Measurements from ENCODE around the gene SLC44A1. TPM values are rescaled to one million over a fixed set of nuclear protein-coding genes. Genes with fewer than 3 reads are reported as not detected.

The SLC44A1 gene
- polyA plus RNA-seq (ENCODE audit: insufficient read length) = 53.4 TPM
- long read RNA-seq, donor 1, full-length matches to known transcripts = 8 of 41 reads
- long read RNA-seq, donor 1, partial matches to known transcripts = 33 of 41 reads
- long read RNA-seq, donor 1, other reads (novel, unspliced or antisense) = 0 of 41 reads
- long read RNA-seq, donor 2, full-length matches to known transcripts = 10 of 26 reads
- long read RNA-seq, donor 2, partial matches to known transcripts = 16 of 26 reads
- long read RNA-seq, donor 2, other reads (novel, unspliced or antisense) = 0 of 26 reads
- long read RNA-seq, donor 3, full-length matches to known transcripts = 3 of 22 reads
- long read RNA-seq, donor 3, partial matches to known transcripts = 19 of 22 reads
- long read RNA-seq, donor 3, other reads (novel, unspliced or antisense) = 0 of 22 reads
- long read RNA-seq, donor 4 = 0 reads
- long read RNA-seq, donor 5, full-length matches to known transcripts = 12 of 12 reads
- long read RNA-seq, donor 5, partial matches to known transcripts = 0 of 12 reads
- long read RNA-seq, donor 5, other reads (novel, unspliced or antisense) = 0 of 12 reads
- long read RNA-seq, donor 6, full-length matches to known transcripts = 6 of 6 reads
- long read RNA-seq, donor 6, partial matches to known transcripts = 0 of 6 reads
- long read RNA-seq, donor 6, other reads (novel, unspliced or antisense) = 0 of 6 reads
- long read RNA-seq, donor 7, full-length matches to known transcripts = 15 of 15 reads
- long read RNA-seq, donor 7, partial matches to known transcripts = 0 of 15 reads
- long read RNA-seq, donor 7, other reads (novel, unspliced or antisense) = 0 of 15 reads
- long read RNA-seq, donor 8, full-length matches to known transcripts = 4 of 10 reads
- long read RNA-seq, donor 8, partial matches to known transcripts = 6 of 10 reads
- long read RNA-seq, donor 8, other reads (novel, unspliced or antisense) = 0 of 10 reads

DNA sequence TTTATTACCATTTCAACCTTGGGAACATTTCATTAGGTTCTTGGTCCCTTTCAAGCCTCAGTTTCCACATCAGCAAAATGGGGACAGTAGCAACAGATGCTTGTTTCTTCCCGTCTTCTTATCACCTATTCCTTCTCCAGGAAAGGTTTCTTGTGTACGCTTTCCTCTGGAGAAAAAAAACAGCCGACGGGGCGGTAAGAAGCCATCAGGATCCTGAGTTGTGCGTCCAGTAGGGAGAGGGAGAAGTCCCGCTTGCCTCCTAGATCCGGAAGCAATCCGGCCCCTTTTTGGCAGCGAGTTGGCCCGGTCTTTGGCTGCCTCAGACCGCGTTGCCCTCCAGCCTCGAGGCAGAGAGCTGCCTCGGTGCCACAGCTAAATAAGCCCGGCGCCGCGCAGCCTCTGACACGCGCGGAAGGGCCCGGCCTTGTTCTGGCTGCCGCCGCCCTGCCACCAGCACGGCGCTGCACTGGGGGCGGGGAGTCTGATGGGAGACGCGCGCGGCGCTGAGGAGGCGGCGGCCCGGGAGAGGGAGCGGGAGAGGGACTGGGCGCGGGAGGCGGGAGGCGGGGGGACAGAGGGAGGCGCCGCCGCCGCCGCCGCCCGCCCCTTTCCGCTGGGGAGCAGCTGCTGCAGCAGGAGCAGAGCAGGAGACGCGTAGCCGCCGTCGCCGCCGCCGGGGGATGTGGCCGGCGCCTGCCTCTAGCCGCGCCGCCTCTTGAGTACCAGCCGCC, at the start of gene SLC44A1:
Gene SLC44A1, plus strand, starts transcription at position 649 of the 731 bp plus-strand sequence. CDS start 218 bp downstream, outside the sequence.
- DNase-seq = peak; percentile 94

DNA sequence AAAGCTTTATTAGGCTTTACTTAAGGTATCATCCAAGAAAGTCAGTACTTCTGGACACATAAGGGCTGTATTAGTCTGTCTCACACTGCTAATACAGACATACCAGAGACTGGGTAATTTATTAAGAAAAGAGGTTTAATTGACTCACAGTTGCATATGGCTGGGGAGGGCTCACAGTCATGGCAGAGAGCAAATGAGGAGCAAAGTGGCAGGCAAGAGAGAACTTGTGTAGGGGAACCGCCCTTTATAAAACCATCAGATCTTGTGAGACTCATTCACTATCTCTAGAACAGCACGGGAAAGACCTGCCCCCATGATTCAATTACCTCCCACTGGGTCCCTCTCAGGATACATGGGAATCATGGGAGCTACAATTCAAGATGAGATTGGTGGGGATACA, 49.2 kb upstream of the SLC44A1 start:
- no peak for DNase-seq

DNA sequence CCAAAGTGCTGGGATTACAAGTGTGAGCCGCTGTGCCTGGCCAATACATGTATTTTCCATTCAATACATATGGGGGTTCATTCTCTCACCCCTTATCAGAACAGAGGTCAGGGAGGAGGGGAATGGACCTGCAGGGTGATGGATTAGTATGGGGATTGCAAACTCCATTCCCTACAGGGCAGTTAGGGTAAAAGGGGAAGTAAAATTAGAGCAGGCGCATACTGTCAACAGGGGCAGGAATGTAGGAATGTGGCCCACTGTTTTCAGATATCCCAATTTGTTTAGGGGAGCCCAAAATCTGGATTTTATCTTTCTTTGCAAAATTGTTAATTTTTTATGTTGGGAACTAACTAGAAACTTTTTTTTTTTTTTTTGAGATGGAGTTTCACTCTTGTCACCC, 46.4 kb upstream of the SLC44A1 start:
- DNase-seq = no peak

DNA sequence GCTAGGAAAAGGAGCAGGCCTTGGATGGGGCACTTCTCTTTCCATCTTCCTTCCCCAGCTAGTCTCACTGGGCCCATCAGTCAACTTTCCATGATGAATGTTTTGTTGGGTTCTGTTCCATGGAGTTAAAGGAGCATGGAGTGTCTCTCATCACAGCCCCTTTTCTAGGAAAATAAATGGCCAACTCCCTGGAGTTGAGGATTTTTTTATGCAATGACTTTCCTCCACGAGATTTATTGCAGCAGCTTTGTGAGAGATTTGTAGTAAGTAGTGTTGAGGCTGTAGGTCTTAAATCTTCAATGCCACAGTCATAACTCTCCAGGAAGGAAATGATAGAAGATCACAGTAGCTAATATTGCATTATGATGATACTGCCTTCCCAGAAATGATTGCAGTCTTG, 45.6 kb upstream of the SLC44A1 start:
- DNase-seq = no peak

DNA sequence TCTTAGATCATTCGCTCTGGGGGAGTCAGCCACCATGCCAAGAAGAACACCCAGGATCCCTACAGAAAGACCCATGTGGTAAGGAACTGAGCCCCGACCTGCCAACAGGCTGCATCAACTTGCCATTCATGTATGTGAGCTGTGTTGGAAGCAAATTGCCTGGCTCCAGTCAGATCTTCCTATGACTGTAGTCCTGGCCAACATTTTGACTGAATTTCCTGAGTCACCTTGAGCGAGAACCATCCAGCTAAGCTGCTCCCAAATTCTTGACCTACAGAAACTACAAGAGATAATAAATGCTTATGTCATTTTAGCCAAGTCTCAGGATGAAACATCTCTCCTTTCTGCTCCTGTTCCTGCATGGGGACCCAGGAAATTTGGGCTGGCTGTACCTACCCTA, 40.0 kb upstream of the SLC44A1 start:
- DNase-seq = no peak

DNA sequence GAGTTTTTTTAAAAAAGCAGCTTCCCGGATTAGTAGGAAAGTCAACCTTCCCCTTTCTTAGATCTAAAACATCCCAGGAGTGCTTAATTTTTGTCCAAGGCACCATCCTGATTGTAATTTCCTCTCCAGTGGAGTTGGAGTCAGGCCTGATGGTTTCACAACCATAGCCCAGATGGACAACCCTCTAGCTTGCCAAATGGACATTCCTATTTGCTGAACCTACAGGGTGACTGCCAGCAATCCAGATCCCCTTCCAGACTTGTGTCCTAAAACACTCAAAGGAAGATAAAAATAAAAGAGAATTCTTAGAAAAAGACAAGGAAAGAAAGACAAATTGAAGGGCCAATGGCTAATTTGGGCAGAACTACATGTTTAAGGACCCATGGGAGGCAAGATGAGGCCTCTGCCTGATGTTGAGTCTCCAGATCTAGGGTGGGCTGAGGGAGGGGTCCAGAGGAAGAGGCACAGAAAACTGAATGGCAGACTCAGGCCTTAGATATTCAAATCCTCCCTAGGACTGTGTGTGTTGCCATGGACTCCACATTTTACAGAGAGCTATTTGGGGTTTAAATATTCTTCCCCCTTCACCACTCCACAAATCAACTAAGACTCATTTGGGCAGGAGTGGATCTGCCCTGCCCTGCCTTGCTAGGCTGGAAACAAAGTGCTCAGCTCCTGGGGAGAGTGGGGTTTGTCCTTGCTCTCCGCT, 38.5 kb upstream of the SLC44A1 start:
- DNase-seq = no peak

DNA sequence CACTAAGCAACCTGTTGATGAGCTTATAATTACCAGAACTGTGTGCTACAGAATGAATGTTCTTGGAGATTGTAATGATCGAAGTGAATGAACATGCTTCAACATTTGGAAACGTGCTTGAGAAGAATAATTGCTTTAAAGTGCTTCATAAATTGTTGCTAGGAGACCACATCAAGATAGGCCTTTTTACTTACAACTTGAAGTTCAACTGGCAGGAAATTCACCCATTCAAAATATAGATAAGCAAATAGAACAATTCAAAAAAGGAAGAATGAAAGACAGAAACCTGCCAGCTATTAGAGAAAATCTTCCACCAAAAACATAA, 38.0 kb upstream of the SLC44A1 start:
- DNase-seq = no peak

DNA sequence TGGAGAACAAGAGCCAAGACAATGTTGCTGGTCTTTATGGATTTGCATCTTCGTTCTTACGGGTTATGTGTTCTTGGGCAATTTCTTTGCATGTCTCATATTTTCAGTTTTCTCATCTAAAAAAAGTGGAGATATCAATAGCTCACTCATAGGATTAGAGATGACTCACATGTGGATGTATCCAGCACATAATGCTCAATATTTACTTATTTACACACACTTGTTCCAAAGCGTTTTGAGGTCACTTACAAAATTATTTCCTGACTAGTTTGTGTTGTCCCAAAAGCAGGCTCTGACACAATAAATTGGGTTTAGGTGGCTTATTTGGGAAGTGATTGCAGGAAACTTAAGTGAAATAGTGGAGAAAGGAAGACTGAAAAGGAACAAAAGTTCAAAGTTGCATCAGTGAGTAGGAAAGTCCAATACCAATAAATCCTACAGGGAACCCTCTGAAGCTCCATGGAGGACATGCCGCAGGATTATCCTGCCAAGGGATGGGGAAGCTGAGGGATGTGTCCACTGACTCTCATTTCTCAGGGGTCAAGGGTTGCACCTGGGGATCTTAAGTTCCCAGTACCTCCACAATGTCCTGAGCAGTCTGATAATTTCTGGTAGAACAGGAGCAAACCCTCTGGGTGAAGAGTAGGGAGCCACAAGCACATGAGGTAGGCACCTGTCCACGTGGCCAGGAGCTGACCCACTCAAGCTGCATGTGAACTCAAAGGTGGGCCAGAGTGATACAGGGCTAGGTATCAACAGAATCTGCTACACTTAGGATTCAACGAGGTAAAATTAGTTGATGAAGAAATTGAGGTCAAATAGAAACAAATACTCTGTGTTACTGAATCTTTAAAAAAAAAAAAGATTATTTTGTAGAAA, 37.4 kb upstream of the SLC44A1 start:
- DNase-seq = no peak

DNA sequence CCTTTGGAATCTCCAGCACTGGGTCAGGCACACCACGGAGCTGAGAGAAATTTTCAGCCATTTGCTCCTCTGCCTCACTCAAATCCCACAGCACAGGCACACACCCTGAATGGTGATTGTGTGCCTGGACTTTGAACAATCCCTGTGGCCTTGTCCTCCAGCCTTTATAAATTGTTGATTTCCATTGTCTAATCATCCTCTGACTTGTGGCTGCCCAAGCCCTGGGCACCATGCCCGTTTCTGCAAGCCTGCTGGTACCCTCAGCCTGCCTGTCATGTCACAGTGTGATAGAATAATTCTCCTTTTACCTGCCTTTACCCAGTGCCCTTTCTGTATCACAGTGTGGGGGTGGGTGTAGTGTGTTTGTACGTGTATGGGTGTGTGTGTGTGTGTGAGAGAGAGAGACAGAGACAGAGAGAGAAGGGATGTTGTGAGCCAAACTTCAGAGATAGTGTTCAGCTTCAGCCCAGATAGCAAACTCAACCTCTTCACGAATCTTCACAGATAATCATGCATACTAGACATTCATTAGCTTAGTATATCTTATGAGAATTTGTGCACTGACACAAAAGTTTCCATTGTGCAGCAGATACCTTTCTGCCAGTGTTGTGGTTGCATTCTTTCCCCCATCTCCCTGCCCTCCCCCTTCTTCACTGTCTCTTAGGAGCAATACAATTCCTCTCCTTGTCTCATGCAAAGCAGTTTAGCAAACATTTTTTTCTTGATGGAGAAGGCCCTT, 27.8 kb upstream of the SLC44A1 start:
- DNase-seq = no peak

DNA sequence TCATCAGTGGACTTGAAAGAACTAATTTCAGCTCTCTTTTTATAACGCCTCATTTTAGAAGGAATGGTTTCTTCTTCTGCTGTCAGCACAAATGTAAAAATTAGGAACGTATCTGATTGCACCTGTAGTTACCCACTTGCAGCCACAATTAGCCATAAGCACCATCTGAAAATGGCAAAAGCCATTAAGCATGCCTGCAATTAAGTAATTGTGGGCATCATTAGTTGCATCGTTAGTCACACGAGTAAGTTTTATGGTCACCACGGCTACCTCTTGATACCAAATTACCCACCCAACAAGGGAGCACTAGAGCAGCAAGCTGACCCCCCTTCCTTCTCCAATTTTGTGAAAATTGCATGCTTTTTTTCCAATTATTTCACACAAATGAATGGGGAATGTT, 25.8 kb upstream of the SLC44A1 start:
- no peak for DNase-seq

DNA sequence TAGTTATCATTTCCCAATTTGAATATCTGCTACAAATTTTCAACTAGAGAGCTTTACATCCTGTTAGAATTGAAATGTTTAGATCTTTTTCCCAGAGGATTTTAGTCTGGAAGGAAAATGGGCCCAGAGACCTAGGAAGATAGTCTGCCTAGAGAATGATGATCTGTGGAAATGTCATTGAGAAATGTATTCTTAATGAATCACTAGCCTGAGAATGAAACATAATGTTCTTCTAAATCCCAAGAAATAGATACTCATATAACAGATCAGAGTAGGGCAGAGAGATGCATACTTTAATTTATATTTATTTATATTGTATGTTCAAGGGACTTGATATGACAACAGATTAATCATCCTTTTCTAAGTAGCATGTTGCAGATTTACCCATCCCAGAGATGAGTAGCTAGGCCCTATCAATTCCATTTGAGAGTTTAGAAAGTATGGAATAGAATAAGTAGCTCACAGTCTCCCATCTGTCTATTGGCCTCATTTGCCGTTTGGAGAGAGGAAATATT, 25.1 kb upstream of the SLC44A1 start:
- DNase-seq = no peak

DNA sequence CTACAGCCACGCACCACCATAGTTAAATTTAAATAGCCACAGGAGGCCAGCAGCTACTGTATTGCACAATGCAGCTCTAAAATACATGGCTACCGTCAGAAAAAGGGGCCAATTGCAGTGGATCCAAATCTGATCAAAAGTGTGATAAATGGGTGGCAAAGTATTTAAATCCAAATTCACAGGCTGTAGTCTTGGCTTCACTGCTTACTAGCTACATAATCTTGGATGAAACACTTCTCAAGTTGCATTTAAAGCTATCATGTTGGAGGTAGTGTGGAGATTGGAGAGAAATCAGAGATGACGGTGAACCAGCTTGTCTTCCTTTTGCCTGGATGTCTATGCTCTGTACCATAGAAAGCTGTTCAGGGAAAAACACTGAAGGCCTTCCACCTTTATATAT, 24.0 kb upstream of the SLC44A1 start:
- no peak for DNase-seq

DNA sequence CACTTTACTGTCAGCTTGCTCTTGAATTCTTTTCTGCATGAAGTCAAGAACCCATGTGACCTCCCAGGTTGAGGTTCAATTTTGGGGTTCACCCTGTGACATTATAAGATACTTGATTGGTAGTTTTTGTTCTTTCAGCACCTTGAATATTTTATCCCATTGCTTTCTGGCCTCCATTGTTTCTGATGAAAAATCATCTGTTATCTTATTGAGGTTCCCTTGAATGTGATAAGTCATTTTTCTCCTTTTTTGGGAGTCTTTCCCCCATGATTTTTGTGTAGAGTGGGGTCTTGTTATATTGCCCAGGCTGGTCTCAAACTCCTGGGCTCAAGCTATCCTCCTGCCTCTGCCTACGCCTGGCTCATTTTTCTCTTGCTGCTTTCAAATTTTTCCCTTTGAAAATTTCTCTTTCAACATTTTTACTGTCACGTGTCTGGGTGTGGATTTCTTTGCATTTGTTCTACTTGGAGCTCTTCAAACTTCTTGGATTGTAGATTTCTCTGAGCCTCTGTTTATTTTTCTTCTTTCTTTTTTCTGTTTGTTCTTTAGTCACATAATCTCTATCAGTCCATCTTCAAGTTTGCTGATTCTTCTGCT, 20.8 kb upstream of the SLC44A1 start:
- DNase-seq = no peak

DNA sequence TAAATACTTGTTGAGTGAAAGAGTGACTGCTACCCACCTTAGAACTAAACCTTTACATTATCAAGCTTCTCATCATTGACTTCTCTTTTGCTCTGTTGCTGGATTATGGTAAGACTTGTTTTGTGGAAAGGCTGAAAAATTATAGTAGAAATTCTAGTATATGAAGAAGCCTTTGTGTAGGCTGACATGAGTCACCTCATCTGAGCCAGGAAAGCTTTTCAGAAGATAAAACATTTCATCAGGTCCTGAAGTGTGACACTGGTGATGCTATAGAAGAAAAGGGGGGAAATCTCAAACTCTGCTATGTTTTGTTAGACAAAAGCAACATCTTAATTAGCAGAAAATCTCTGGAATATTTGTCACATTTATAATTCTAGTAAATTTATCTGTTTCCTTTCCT, 18.4 kb upstream of the SLC44A1 start:
- no peak for DNase-seq

DNA sequence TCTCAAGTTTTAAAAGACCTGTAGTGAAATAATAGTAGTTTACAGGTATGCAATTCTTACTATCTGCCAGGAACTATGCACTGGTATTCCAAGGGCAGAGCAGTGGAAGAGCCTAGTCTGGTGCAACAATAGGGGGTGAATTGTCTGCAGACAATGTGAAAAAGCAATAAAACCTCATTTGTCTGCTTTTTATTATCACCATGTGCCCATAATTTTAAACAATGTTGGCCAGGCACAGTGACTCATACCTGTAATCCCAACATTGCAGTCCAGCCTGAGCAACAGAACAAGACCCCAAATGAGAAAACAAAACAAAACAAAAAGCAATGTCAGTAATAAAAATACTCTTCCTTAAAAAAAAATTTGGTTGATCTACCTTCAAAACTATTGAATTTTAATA, 12.2 kb upstream of the SLC44A1 start:
- no peak for DNase-seq

DNA sequence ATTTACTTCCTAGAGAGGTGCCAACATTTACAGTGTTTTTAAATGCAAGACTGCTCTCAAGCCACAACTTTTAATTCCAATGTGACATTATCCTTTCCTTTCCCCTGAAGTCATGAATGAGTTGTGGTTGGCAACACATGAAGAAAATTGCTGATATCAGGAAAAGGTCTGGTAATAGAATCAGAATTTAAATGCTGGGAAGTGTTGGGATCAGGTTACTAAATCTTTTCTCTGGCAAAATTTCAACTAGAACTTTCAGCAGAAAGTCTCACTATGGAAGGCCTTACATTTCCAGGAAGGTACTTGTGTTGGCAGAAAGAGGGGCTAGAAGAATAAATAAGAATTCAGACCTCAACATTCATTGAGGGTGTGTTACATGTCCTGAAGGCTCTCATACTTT, 10.6 kb upstream of the SLC44A1 start:
- DNase-seq = no peak

DNA sequence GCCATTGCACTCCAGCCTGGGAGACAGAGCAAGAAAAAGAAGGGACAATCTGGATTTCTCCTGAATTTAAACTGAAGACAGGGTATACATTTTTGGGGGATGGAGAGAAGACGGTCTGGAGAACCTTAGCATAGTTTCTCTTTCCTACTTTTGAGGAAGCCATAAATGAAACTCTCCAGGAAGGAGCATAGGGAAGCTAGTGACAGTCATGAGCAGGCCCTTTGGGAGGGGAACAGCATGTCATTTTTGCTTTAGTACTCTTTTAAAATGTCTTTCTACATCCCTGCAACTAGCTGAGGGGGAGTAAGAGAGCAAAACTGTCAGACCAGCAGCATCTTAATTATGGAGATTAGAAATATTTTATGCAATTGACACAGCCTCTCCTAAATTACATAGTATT, 8.2 kb upstream of the SLC44A1 start:
- no peak for DNase-seq

DNA sequence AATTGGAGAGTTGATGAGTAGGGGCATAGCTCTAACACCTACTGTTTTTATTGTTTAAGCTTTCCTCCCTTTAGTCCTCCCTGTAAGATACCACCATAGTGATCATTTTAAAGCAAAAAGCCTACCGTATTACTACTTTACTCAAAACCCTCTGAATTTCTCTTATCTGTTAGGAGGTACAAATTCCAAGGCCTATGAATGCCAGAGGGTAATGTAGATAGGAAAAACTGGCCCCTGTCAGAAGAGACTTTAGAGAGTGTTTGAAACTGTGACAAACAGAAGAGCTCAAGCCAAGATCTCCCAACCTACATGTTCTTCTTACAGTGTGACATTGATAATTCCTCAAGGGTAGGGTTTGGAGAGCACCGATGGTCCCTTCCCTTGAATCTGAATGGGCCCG, 7.2 kb upstream of the SLC44A1 start:
- DNase-seq = no peak

DNA sequence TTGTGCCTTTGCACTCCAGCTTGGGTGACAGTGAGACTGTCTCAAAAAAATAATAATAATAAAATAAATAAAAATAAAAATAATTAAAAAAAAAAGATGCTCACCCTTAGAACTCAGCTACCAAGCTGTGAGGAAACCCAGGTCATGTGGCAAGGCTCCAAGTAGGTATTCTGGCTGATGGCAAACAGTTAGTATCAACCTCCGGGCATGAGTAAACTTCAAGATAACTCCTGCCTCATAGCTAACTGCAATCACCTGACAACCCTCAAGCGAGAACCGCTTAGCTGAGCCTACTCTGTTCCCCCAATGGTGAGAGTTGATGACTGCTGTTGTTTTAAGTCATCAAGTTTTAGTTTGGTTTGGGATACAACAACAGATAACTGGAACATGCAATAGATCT, 6.1 kb upstream of the SLC44A1 start:
- DNase-seq = no peak
